ENCODE data around the gene ADD3.

Gene ADD3

DNA sequence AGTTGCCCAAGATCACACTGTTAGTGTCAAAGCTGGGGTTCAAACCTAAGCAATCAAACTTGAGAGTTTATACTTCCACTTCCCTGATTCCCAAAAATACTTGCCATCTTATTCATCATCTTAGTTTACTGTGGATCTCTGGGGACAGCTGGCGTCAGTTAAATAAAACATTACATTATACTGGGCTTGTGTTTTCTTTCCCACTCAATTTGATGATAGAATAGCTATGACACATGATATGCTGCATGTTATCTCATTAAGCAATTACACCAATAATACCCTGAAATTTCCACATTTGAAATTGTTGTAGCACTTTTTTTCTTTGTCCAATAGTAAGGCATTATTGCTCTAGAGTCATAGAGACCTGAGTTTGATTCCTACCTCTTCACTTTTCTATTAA, 136.7 kb downstream of the ADD3 start:
- no peak overlapping the region for H3K27ac ChIP-seq (ENCODE audit: low read depth, low read length)
- no peaks in the 10 kb centered on the region for H3K9me3 ChIP-seq (ENCODE audit: insufficient read depth, low read depth, low read length)
- H3K9ac ChIP-seq (ENCODE audit: low read depth, low read length) = no peak overlapping the region
- no peak overlapping the region for H3K4me3 ChIP-seq (ENCODE audit: low read length)
- no peaks in the 10 kb centered on the region for H3K36me3 ChIP-seq (ENCODE audit: insufficient read depth, low read length)
- peaks cover 29% of the 10 kb centered on the region for H3K27me3 ChIP-seq (ENCODE audit: insufficient read depth, low read length)
- H3K4me1 ChIP-seq (ENCODE audit: insufficient read depth, low read length) = no peaks in the 10 kb centered on the region
- WGBS = 100% methylated on average over 1 of the region's 1 CpG

GRCh38 chr10:110147961-110148360, 140.2 kb downstream of the ADD3 start:
- Histone ChIP-seq H3K27ac (ENCODE audit: low read depth, low read length) (no peak overlapping the region), H3K4me3 (ENCODE audit: low read length) (no peak overlapping the region), H3K9ac (ENCODE audit: low read depth, low read length) (no peak overlapping the region), H3K27me3 (ENCODE audit: insufficient read depth, low read length) (peaks cover 38% of the 10 kb centered on the region), H3K4me1 (ENCODE audit: insufficient read depth, low read length) (peaks cover 2% of the 10 kb centered on the region; the same call in 1 of the 2 replicates), H3K9me3 (ENCODE audit: insufficient read depth, low read depth, low read length) (no peaks in the 10 kb centered on the region), H3K36me3 (ENCODE audit: insufficient read depth, low read length) (no peaks in the 10 kb centered on the region)
- WGBS = 74% methylated on average over 7 of the region's 8 CpGs

GRCh38 chr10:110149259-110149658, 141.5 kb downstream of the ADD3 start:
- no peaks in the 10 kb centered on the region for H3K36me3 ChIP-seq (ENCODE audit: insufficient read depth, low read length)
- 93% methylated on average over 8 of the region's 8 CpGs for WGBS
- H3K27me3 ChIP-seq (ENCODE audit: insufficient read depth, low read length) = peaks cover 39% of the 10 kb centered on the region
- H3K27ac ChIP-seq (ENCODE audit: low read depth, low read length) = no peak overlapping the region
- H3K9me3 ChIP-seq (ENCODE audit: insufficient read depth, low read depth, low read length) = no peaks in the 10 kb centered on the region
- peaks cover 2% of the 10 kb centered on the region; the same call in 1 of the 2 replicates for H3K4me1 ChIP-seq (ENCODE audit: insufficient read depth, low read length)
- H3K4me3 ChIP-seq (ENCODE audit: low read length) = no peak overlapping the region
- no peak overlapping the region for H3K9ac ChIP-seq (ENCODE audit: low read depth, low read length)

DNA sequence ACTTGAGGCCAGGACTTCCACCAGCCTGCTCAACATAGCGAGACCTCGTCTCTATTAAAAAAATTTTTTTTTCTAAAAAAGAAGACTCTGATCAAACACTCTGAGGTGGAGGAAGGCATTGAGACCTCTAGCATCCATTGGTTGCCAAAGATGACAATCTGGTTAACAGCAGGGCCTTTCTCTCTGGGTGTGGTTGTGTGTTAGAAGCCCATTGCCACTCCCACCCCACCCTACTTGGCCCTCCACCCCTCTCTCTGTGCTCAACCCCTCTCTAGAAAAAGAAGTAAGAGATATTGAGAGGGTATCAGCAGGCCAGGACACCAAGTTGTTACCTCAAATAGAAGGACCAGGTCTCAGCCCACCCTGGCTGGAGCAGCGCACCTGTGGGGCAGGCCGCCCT, 142.3 kb downstream of the ADD3 start:
- H3K36me3 ChIP-seq (ENCODE audit: insufficient read depth, low read length) = no peaks in the 10 kb centered on the region
- H3K27me3 ChIP-seq (ENCODE audit: insufficient read depth, low read length) = peaks cover 32% of the 10 kb centered on the region; the same call in 1 of the 2 replicates
- H3K9me3 ChIP-seq (ENCODE audit: insufficient read depth, low read depth, low read length) = no peaks in the 10 kb centered on the region
- H3K4me1 ChIP-seq (ENCODE audit: insufficient read depth, low read length) = peaks cover 2% of the 10 kb centered on the region; the same call in 1 of the 2 replicates
- no peak overlapping the region for H3K27ac ChIP-seq (ENCODE audit: low read depth, low read length)
- no peak overlapping the region for H3K9ac ChIP-seq (ENCODE audit: low read depth, low read length)
- 87% methylated on average over 4 of the region's 4 CpGs for WGBS
- H3K4me3 ChIP-seq (ENCODE audit: low read length) = no peak overlapping the region

DNA sequence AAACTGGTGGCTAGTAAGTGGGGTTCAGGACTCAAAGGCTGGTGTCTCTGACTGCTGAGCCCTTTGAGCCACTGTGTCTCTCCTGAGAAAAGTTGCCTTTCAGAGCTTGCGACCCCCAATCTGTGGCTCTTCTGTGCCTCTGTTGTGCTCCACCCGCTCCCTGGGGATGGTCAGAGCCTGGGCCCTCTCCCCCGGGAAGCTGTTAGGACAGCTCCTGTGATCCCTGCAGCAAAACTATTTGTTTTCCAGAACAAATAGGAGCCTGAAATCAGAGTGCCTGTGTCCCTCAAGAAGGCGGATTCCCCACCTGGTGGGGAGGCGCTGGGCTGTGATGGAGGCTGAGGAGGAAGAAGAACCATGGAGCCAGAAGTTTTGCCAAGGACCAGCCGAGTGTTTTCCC, 143.2 kb downstream of the ADD3 start:
- Histone ChIP-seq H3K27me3 (ENCODE audit: insufficient read depth, low read length) (peaks cover 26% of the 10 kb centered on the region; the same call in 1 of the 2 replicates), H3K36me3 (ENCODE audit: insufficient read depth, low read length) (no peaks in the 10 kb centered on the region), H3K9me3 (ENCODE audit: insufficient read depth, low read depth, low read length) (no peaks in the 10 kb centered on the region), H3K4me1 (ENCODE audit: insufficient read depth, low read length) (peaks cover 2% of the 10 kb centered on the region; the same call in 1 of the 2 replicates), H3K4me3 (ENCODE audit: low read length) (no peak overlapping the region), H3K9ac (ENCODE audit: low read depth, low read length) (no peak overlapping the region), H3K27ac (ENCODE audit: low read depth, low read length) (no peak overlapping the region)
- 80% methylated on average over 6 of the region's 6 CpGs for WGBS

DNA sequence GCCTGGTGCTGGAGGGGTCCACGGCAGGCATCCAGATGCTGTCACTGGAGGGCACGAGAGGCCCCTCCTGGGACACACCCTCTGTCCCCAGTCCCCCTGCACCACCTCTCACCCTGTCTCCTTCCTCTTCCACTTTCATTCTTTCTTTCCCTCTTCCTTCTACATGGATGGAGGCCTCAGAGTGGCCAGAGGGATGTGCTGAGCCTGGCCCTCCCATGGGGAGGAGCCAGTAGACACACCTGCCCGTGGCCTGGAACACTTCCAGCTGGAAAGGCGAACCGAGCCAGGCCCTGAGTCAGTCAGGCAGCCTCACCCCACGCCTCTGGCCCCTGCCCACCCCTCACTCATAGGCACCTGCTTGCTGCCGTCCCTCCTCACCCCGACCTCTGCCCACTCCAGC, 143.7 kb downstream of the ADD3 start:
- no peak overlapping the region for H3K4me3 ChIP-seq (ENCODE audit: low read length)
- 77% methylated on average over 8 of the region's 8 CpGs for WGBS
- H3K27me3 ChIP-seq (ENCODE audit: insufficient read depth, low read length) = peaks cover 28% of the 10 kb centered on the region
- no peak overlapping the region for H3K9ac ChIP-seq (ENCODE audit: low read depth, low read length)
- no peak overlapping the region for H3K27ac ChIP-seq (ENCODE audit: low read depth, low read length)
- H3K9me3 ChIP-seq (ENCODE audit: insufficient read depth, low read depth, low read length) = no peaks in the 10 kb centered on the region
- no peaks in the 10 kb centered on the region for H3K36me3 ChIP-seq (ENCODE audit: insufficient read depth, low read length)
- H3K4me1 ChIP-seq (ENCODE audit: insufficient read depth, low read length) = peaks cover 2% of the 10 kb centered on the region; the same call in 1 of the 2 replicates

DNA sequence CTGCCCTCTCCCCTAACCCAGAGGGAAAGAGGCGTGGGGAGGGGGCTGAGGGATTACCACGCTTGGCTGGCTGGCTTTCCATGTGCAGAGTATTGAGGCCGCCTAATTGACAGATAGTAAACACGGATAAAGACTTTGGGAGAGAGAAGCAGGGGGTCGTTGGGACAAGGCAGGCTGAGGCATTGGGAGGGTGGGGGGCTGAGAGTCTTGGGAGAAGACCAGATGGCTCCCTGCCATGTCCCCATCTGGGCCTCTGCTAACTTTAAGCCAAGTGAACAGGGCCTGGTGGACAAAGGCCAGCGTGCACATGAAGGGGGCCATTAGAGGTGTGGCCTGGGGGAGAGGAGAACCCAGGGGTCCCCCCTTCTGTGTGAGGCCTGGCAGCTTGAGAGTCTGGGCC, 144.2 kb downstream of the ADD3 start:
- 80% methylated on average over 6 of the region's 6 CpGs for WGBS
- no peak overlapping the region for H3K4me3 ChIP-seq (ENCODE audit: low read length)
- H3K9me3 ChIP-seq (ENCODE audit: insufficient read depth, low read depth, low read length) = no peaks in the 10 kb centered on the region
- no peaks in the 10 kb centered on the region for H3K36me3 ChIP-seq (ENCODE audit: insufficient read depth, low read length)
- H3K27me3 ChIP-seq (ENCODE audit: insufficient read depth, low read length) = peaks cover 33% of the 10 kb centered on the region
- peaks cover 2% of the 10 kb centered on the region; the same call in 1 of the 2 replicates for H3K4me1 ChIP-seq (ENCODE audit: insufficient read depth, low read length)
- H3K9ac ChIP-seq (ENCODE audit: low read depth, low read length) = no peak overlapping the region
- H3K27ac ChIP-seq (ENCODE audit: low read depth, low read length) = no peak overlapping the region

DNA sequence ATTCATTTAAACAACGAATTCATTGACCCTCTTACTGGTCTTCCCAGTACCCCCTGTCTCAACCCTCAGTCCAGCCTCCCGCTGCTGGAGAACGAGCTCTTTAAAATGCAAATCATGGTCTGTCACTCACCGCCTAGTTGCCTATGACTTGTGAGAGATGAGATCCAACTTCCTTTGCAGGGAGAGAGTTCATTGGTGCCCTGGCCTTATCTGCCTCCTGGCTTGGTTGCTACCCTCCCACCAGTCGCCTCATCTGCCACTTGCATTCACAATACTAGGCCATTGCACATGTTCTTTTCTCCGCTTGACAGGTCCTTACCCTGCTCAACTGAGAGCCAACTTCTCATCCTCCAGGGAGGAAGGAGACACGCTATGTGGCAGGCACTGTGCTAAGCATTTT, 145.6 kb downstream of the ADD3 start:
- WGBS = 42% methylated on average over 6 of the region's 7 CpGs
- peaks cover 42% of the 10 kb centered on the region for H3K27me3 ChIP-seq (ENCODE audit: insufficient read depth, low read length)

DNA sequence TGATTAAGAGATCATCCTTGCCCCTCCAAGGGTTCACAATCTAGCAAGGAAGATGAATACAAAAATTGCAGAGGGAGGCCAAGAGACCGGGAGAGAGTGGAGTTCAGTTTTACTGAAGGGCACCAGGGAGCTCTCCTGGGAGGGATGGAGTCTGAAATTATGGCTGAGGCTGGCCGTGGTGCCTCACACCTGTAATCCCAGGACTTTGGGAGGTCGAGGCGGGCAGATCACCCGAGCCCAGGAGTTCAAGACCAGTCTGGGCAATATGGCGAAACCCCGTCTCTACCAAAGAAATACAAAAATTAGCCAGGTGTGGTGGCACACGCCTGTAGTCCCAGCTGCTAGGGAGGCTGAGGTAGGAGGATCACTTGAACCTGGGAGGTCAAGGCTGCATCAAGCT, 148.3 kb downstream of the ADD3 start:
- no peak overlapping the region for H3K4me3 ChIP-seq (ENCODE audit: low read length)
- no peak overlapping the region for H3K27ac ChIP-seq (ENCODE audit: low read depth, low read length)
- WGBS = 89% methylated on average over 8 of the region's 8 CpGs
- H3K4me1 ChIP-seq (ENCODE audit: insufficient read depth, low read length) = no peaks in the 10 kb centered on the region; the same call in 1 of the 2 replicates
- H3K9ac ChIP-seq (ENCODE audit: low read depth, low read length) = no peak overlapping the region
- H3K27me3 ChIP-seq (ENCODE audit: insufficient read depth, low read length) = peaks cover 61% of the 10 kb centered on the region
- no peaks in the 10 kb centered on the region for H3K36me3 ChIP-seq (ENCODE audit: insufficient read depth, low read length)
- H3K9me3 ChIP-seq (ENCODE audit: insufficient read depth, low read depth, low read length) = no peaks in the 10 kb centered on the region

More for the DNA sequence above, 145.6 kb downstream of the ADD3 start:
- H3K9ac ChIP-seq (ENCODE audit: low read depth, low read length) = no peak overlapping the region
- no peak overlapping the region for H3K4me3 ChIP-seq (ENCODE audit: low read length)
- H3K36me3 ChIP-seq (ENCODE audit: insufficient read depth, low read length) = no peaks in the 10 kb centered on the region
- no peaks in the 10 kb centered on the region for H3K9me3 ChIP-seq (ENCODE audit: insufficient read depth, low read depth, low read length)
- no peak overlapping the region for H3K27ac ChIP-seq (ENCODE audit: low read depth, low read length)
- peaks cover 2% of the 10 kb centered on the region; the same call in 1 of the 2 replicates for H3K4me1 ChIP-seq (ENCODE audit: insufficient read depth, low read length)

GRCh38 chr10:110158051-110159005, 150.5 kb downstream of the ADD3 start:
- peaks cover 10% of the 10 kb centered on the region for H3K4me1 ChIP-seq (ENCODE audit: insufficient read depth, low read length)
- H3K4me3 ChIP-seq (ENCODE audit: low read length) = no peak overlapping the region
- no peak overlapping the region for H3K27ac ChIP-seq (ENCODE audit: low read depth, low read length)
- WGBS = 79% methylated on average over 11 of the region's 11 CpGs
- H3K9ac ChIP-seq (ENCODE audit: low read depth, low read length) = no peak overlapping the region
- H3K9me3 ChIP-seq (ENCODE audit: insufficient read depth, low read depth, low read length) = no peaks in the 10 kb centered on the region
- H3K27me3 ChIP-seq (ENCODE audit: insufficient read depth, low read length) = peaks cover 69% of the 10 kb centered on the region
- no peaks in the 10 kb centered on the region for H3K36me3 ChIP-seq (ENCODE audit: insufficient read depth, low read length)

DNA sequence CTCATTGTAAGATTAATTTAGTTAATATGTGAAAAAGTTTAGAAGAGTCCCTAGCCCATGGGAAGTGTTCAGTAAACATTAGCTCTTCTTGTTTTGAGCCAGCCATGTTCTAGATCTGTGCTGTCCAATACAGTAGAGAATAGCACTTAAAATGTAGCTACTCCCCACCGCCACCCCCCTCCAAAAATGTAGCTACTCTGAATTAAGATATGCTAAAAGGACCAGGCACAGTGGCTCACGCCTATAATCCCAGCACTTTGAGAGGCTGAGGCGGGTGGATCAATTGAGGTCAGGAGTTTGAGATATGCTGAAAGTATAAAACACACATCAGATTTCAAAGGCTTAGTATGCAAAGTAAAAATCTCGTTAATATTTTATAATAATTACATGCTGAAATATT, 152.3 kb downstream of the ADD3 start:
- no peak overlapping the region for H3K4me3 ChIP-seq (ENCODE audit: low read length)
- no peak overlapping the region for H3K9ac ChIP-seq (ENCODE audit: low read depth, low read length)
- peaks cover 83% of the 10 kb centered on the region for H3K27me3 ChIP-seq (ENCODE audit: insufficient read depth, low read length)
- H3K27ac ChIP-seq (ENCODE audit: low read depth, low read length) = no peak overlapping the region
- H3K36me3 ChIP-seq (ENCODE audit: insufficient read depth, low read length) = no peaks in the 10 kb centered on the region
- H3K9me3 ChIP-seq (ENCODE audit: insufficient read depth, low read depth, low read length) = no peaks in the 10 kb centered on the region
- 94% methylated on average over 2 of the region's 4 CpGs for WGBS
- H3K4me1 ChIP-seq (ENCODE audit: insufficient read depth, low read length) = peaks cover 18% of the 10 kb centered on the region
